ENCODE data around the gene CLASP1. TPM values are rescaled to one million over a fixed set of nuclear protein-coding genes. Genes with fewer than 3 reads are reported as not detected.
"Not testable (repeated sequence)": the region's sequence is repeated elsewhere in the genome, so short reads cannot be mapped to it uniquely, and the experiment has no call there.

Gene CLASP1
- total RNA-seq, 4 donors from 2014 or later: 14.1 to 110 (median 55.9) TPM

GRCh38 chr2:121558329-121558728 lies 90.9 kb downstream of the CLASP1 start:
- H3K27me3 ChIP-seq: no peaks in the 10 kb centered on the region
- no peak overlapping the region for H3K4me3 ChIP-seq
- H3K9me3 ChIP-seq: no peaks in the 10 kb centered on the region
- intact Hi-C loops (cut with DNase I; ENCODE audit: low total_unique reads): no loop called here
- no peak overlapping the region for H3K27ac ChIP-seq
- no peaks in the 10 kb centered on the region for H3K36me3 ChIP-seq
- no peak for DNase-seq
- H3K4me1 ChIP-seq: no peaks in the 10 kb centered on the region
- no peak for TF ChIP-seq CTCF (IDR thresholded peaks at IDR 0.05)
- TF ChIP-seq POLR2A (IDR thresholded peaks at IDR 0.05): no peak

- Histone ChIP-seq H3K36me3 (no peaks in the 10 kb centered on the region), H3K27ac (no peak overlapping the region), H3K4me1 (no peaks in the 10 kb centered on the region), H3K9me3 (no peaks in the 10 kb centered on the region), H3K4me3 (no peak overlapping the region), H3K27me3 (no peaks in the 10 kb centered on the region)
- TF ChIP-seq CTCF (IDR thresholded peaks at IDR 0.05) (no peak), POLR2A (IDR thresholded peaks at IDR 0.05) (no peak)
- DNase-seq: no peak
- intact Hi-C loops (cut with DNase I; ENCODE audit: low total_unique reads): no loop called here
Measured at GRCh38 chr2:121555008-121555407, 94.3 kb downstream of the CLASP1 start.

GRCh38 chr2:121552477-121553180 lies 96.6 kb downstream of the CLASP1 start:
- DNase-seq; H3K4me1 ChIP-seq; H3K27ac ChIP-seq; H3K9me3 ChIP-seq; H3K4me3 ChIP-seq; intact Hi-C loops (cut with DNase I; ENCODE audit: low total_unique reads); H3K27me3 ChIP-seq; H3K36me3 ChIP-seq: not testable (repeated sequence)

GRCh38 chr2:121550669-121551068 lies 98.6 kb downstream of the CLASP1 start:
- TF ChIP-seq POLR2A (IDR thresholded peaks at IDR 0.05) (no peak), CTCF (IDR thresholded peaks at IDR 0.05) (no peak)
- DNase-seq: no peak
- intact Hi-C loops (cut with DNase I; ENCODE audit: low total_unique reads): no loop called here
- no peaks in the 10 kb centered on the region for H3K36me3 ChIP-seq
- H3K27me3 ChIP-seq: no peaks in the 10 kb centered on the region
- H3K9me3 ChIP-seq: no peaks in the 10 kb centered on the region
- no peak overlapping the region for H3K27ac ChIP-seq
- H3K4me3 ChIP-seq: no peak overlapping the region
- no peaks in the 10 kb centered on the region for H3K4me1 ChIP-seq

- H3K4me1 ChIP-seq: no peaks in the 10 kb centered on the region
- no peak overlapping the region for H3K27ac ChIP-seq
- no peak for DNase-seq
- no peaks in the 10 kb centered on the region for H3K27me3 ChIP-seq
- intact Hi-C loops (cut with DNase I; ENCODE audit: low total_unique reads): no loop called here
- no peak overlapping the region for H3K4me3 ChIP-seq
- H3K9me3 ChIP-seq: no peaks in the 10 kb centered on the region
- TF ChIP-seq POLR2A (IDR thresholded peaks at IDR 0.05) (no peak), CTCF (IDR thresholded peaks at IDR 0.05) (no peak)
- H3K36me3 ChIP-seq: no peaks in the 10 kb centered on the region
Measured at GRCh38 chr2:121547646-121548045, 101.6 kb downstream of the CLASP1 start.

- no peak for TF ChIP-seq CTCF (IDR thresholded peaks at IDR 0.05)
- no peak for TF ChIP-seq POLR2A (IDR thresholded peaks at IDR 0.05)
- DNase-seq: no peak
- Histone ChIP-seq H3K36me3 (no peaks in the 10 kb centered on the region), H3K9me3 (no peaks in the 10 kb centered on the region), H3K4me1 (no peaks in the 10 kb centered on the region), H3K27ac (no peak overlapping the region), H3K4me3 (no peak overlapping the region), H3K27me3 (no peaks in the 10 kb centered on the region)
- intact Hi-C loops (cut with DNase I; ENCODE audit: low total_unique reads): no loop called here
Measured at GRCh38 chr2:121545913-121546312, 103.3 kb downstream of the CLASP1 start.
